ENCODE measurements around the gene NLRP3.

Gene NLRP3

GRCh38 chr1:247435759-247436147 is 19.8 kb downstream of the NLRP3 start:
- no peak for DNase-seq (ENCODE audit: low read depth in 1 of 2, low spot score in 1 of 2)

GRCh38 chr1:247437551-247438505 is 21.9 kb downstream of the NLRP3 start:
- no peak for DNase-seq (ENCODE audit: low read depth in 1 of 2, low spot score in 1 of 2)

GRCh38 chr1:247440001-247440620 is 24.1 kb downstream of the NLRP3 start:
- no peak for DNase-seq (ENCODE audit: low read depth in 1 of 2, low spot score in 1 of 2)

GRCh38 chr1:247441606-247442005 is 25.6 kb downstream of the NLRP3 start:
- DNase-seq (ENCODE audit: low read depth in 1 of 2, low spot score in 1 of 2), result no peak

- no peak for DNase-seq (ENCODE audit: low read depth in 1 of 2, low spot score in 1 of 2)
Observed at GRCh38 chr1:247442164-247442563, 26.2 kb downstream of the NLRP3 start.

GRCh38 chr1:247443641-247444040 is 27.7 kb downstream of the NLRP3 start:
- no peak for DNase-seq (ENCODE audit: low read depth in 1 of 2, low spot score in 1 of 2)

- no peak for DNase-seq (ENCODE audit: low read depth in 1 of 2, low spot score in 1 of 2)
Observed at GRCh38 chr1:247444571-247444970, 28.6 kb downstream of the NLRP3 start.

GRCh38 chr1:247445526-247446356 is 29.8 kb downstream of the NLRP3 start:
- DNase-seq (ENCODE audit: low read depth in 1 of 2, low spot score in 1 of 2), result no peak

- no peak for DNase-seq (ENCODE audit: low read depth in 1 of 2, low spot score in 1 of 2)
Observed at GRCh38 chr1:247447162-247447909, 31.4 kb downstream of the NLRP3 start.

GRCh38 chr1:247448107-247448791 is 32.3 kb downstream of the NLRP3 start:
- DNase-seq (ENCODE audit: low read depth in 1 of 2, low spot score in 1 of 2), result no peak

- no peak for DNase-seq (ENCODE audit: low read depth in 1 of 2, low spot score in 1 of 2)
Observed at GRCh38 chr1:247451388-247452010, 35.5 kb downstream of the NLRP3 start.

GRCh38 chr1:247452447-247453039 is 36.6 kb downstream of the NLRP3 start:
- no peak for DNase-seq (ENCODE audit: low read depth in 1 of 2, low spot score in 1 of 2)

- DNase-seq (ENCODE audit: low read depth in 1 of 2, low spot score in 1 of 2), result no peak
Observed at GRCh38 chr1:247453245-247453644, 37.3 kb downstream of the NLRP3 start.

- DNase-seq (ENCODE audit: low read depth in 1 of 2, low spot score in 1 of 2), result no peak
Observed at GRCh38 chr1:247453997-247454396, 38.0 kb downstream of the NLRP3 start.

GRCh38 chr1:247456021-247456420 is 40.0 kb downstream of the NLRP3 start:
- DNase-seq (ENCODE audit: low read depth in 1 of 2, low spot score in 1 of 2), result no peak

GRCh38 chr1:247456914-247457639 is 41.1 kb downstream of the NLRP3 start:
- no peak for DNase-seq (ENCODE audit: low read depth in 1 of 2, low spot score in 1 of 2)

- DNase-seq (ENCODE audit: low read depth in 1 of 2, low spot score in 1 of 2), result no peak
Observed at GRCh38 chr1:247459507-247459906, 43.5 kb downstream of the NLRP3 start.

- no peak for DNase-seq (ENCODE audit: low read depth in 1 of 2, low spot score in 1 of 2)
Observed at GRCh38 chr1:247465796-247466195, 49.8 kb downstream of the NLRP3 start.

GRCh38 chr1:247467129-247467528 is 51.2 kb downstream of the NLRP3 start:
- DNase-seq (ENCODE audit: low read depth in 1 of 2, low spot score in 1 of 2), result no peak

All from activated CD4-positive, alpha-beta T cell treated with anti-CD3 and anti-CD28 coated beads, Interleukin-2, amount 50 U/mL, for 24 hours (primary cell).